Stimulated activated CD4-positive, alpha-beta T cell treated with anti-CD3 and anti-CD28 coated beads, Interleukin-4, amount 100 ng/mL, for 24 hours (primary cell): ENCODE data around the gene PTPRN2.

Experiments
- DNase-seq: peaks from one replicate; pipeline ENCODE4 v3.0.0-alpha.2; 2020

PTPRN2 gene

DNA sequence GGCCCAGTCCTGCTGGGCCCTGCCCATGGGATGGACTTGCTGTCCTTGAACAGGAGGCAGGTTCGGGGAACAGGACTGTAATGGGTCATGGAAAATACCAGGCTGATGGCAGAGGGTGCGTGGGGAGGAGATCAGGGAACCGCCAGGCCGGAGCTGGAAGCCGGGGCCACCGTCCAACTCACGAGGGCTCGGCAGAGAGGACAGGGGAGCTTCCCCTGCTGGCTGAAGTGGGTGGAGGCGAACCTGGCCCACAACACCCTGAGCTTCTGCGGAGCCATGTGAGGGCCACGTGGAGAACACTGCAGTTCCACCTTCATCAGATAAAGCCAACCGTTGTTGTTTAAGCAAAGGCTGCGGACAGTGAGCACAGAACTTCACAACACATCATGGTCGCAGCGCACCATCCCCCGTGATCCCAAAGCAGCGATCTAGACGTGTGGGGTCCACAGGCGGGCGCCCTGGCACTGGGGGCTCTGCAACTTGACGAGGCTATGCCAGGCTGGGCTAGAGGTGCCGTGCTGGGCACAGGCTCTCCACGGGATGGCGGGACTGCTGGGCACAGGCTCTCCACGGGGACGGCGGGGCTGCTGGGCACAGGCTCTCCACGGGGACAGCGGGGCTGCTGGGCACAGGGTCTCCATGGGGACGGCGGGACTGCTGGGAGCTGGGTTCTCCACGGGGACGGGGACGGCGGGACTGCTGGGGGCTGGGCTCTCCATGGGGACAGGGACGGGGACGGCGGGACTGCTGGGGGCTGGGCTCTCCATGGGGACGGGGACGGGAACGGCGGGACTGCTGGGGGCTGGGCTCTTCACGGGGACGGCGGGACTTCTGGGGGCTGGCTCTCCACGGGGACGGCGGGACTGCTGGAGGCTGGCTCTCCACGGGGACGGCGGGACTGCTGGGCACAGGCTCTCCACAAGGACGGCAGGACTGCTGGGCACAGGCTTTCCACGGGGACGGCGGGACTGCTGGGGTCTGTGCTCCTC is 777.5 kb downstream of the PTPRN2 start:
- no peak for DNase-seq

DNA sequence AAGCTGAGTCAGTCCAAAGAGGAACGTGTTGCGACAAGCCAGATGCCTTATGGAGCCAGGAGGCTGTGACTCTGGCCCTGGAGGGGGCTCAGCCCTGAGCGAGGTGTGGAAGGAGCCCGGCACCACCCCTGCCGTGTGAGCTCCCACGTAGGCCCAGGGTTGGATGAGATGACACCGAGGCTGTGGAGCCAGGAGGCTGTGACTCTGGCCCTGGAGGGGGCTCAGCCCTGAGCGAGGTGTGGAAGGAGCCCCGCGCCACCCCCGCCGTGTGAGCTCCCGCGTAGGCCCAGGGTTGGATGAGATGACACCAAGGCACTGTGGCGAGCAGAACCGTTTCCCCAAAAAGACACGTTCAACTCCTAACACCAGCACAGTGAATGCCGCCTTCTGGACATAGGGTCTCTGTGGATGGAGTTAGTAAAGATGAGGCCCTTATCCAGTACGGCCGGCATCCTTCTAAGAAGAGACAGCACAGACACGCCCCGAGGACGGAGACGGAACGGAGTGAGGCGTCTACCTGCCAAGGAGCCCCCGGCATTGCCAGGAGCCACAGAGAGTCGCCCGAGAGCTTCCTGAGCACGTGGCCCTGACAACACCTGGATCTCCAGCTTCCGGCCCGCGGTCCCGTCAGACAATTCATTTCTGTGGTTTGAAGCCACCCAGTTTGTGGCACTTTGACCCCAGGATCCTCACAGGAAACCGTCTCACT is 778.3 kb downstream of the PTPRN2 start:
- DNase-seq, result no peak

DNA sequence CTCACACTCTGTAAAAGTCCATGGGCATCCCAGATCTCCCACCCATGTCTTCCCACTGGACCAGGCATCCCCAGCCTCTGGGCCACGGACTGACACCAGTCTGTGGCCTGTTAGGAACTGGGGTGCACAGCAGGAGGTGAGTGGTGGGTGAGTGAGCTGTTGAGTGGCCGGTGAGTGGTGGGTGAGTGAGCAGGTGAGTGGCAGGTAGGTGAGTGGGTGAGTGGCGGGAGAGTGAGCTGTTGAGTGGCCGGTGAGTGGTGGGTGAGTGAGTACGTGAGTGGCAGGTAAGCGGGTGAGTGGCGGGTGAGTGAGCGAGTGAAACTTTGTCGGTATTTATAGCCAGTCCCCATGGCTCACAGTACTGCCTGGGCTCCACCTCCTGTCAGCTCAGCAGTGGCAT is 779.6 kb downstream of the PTPRN2 start:
- DNase-seq, result no peak

DNA sequence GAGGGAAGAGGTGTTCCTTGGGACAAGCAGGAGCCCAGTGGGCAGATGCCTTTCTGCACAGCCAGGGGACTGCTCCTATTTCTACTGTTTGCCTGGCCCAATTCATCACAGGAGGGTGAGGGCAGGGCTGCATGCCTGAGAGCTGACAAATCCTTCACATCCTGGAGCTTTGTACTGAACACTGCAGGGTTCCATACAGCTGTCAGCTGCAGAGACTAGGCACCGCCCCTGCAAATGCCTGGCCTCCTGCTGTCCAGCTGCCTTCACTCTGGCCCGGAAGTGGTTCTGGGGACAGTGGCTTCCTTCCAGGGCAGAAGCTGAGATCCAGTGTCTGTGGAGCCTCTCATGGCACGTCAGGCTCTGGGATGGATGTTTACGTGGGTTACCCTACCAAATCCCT is 780.1 kb downstream of the PTPRN2 start:
- DNase-seq, result no peak

DNA sequence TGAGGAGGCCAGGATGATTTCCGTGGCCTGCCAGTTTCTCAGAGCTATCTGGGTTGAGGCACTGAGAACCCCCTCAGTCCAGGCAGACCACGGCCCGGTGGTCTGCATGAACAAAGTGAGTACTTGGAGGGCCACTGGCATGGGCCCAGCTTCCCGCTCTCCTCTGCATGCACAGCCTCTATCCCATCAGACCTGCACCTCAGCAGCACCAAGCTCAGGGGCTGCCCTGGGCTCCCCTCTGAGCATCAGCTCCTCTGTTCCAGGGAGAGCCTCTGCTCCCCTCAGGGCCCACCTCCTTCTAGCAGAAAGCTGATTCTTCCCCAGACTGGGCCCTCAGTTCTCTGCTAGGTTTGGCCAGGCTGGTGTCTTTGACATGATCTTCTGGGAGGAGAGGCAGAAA is 780.9 kb downstream of the PTPRN2 start:
- no peak for DNase-seq

DNA sequence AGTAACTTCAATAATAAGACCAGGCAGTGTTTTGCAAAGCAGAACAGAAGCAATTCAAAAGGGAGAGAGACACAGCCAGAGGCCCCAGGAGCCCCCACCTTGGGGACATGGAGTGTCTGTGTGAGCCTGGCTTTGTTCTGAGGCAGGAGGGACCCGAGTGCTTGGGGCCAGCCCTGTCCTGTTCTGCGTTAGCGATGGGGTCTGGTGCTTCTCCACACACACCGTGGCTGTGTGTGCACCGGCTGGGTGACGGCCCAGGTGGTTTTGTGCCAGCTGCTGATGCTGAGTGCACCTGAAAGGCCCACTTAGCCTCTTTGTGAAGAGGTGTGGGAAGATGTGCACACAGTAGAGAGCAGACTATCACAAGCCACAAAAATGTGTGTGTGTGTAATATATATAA is 781.9 kb downstream of the PTPRN2 start:
- no peak for DNase-seq

DNA sequence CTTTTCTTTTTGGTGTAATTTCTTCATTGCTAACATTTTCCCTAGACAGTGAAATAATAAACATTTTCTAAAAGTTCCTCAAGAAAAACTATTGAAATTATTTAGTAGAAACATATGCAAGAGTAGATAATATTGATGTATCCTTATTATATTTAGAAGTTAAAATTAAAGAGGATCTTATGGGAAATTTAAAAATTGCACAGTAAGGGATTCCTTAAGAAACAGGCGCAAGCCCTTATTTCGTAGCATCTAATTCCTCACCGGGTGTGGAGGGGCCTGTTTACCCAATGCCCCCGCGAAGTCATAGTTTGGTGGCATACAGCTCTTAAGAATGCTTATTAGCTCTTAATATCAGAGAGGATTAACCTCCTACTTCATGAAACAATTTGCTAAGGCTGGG is 783.7 kb downstream of the PTPRN2 start:
- no peak for DNase-seq

DNA sequence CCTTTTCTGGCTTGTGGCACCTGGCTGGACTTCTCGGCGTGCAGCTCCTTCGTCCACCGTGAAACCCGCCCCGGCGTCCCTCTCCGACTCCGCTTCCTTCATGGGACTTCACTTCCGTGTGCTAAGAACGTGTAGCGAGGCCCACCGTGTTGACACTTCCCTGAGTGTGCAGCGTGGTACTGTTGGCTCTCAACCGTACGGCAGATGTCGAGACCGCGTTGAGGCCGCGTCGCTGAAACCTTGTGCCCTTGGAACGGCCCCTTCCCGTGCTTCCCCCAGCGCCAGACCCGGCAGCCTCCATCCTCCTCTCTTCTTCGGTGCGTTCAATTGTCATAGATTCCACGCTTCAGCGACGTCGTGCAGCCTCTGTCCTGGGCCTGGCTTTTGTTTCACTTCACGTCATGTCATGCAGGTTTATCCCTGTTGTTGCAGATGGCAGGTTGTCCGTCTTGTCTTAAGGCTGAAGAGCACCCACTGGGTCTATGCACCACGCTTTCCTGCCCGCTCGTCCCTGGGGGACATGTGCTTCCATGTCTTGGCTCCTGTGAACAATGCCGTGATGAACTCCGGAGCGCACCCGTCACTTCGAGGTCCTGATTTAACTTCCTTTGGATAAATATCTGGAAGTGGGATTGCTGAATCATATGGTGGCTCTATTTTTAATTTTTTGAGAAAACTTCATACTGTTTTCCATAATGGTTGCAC is 785.5 kb downstream of the PTPRN2 start:
- DNase-seq, result no peak

DNA sequence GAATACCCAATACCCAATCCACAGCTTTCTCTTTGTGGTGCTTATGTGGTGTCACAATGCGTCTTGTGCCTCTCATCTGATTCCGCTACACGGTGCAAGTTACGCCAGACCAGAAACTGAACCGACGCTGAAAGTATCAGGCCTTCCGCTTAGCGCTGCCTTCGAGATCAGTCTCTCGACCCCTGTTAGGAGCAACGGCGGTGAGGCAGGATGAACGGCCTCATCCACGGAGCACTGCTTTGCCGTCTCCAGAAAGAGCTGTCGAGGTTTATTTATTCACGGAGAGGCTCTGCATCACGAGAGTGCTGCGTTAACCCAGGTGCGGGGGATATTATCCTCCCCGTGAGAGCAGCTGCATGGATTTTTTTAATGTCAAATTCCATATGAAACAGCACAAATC is 786.5 kb downstream of the PTPRN2 start:
- DNase-seq, result no peak

DNA sequence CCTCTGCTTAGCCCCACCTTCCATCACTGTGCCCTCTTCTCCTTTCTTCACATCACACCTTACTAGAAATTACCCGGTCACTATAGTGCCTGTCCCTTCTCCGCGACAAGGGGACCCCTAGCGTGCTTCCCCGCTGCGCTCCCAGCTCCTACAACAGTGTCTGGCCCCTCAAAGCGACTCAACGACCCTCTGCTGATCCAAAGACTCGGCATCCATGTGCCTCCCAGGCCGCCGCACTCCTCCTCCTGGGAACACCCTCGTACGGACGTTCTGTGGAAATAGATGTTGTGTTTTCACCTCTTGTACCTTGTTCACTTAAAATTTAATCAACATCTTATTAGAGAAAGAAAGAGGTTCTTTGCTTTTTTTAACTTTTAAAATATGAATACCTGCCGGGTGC is 787.3 kb downstream of the PTPRN2 start:
- no peak for DNase-seq

DNA sequence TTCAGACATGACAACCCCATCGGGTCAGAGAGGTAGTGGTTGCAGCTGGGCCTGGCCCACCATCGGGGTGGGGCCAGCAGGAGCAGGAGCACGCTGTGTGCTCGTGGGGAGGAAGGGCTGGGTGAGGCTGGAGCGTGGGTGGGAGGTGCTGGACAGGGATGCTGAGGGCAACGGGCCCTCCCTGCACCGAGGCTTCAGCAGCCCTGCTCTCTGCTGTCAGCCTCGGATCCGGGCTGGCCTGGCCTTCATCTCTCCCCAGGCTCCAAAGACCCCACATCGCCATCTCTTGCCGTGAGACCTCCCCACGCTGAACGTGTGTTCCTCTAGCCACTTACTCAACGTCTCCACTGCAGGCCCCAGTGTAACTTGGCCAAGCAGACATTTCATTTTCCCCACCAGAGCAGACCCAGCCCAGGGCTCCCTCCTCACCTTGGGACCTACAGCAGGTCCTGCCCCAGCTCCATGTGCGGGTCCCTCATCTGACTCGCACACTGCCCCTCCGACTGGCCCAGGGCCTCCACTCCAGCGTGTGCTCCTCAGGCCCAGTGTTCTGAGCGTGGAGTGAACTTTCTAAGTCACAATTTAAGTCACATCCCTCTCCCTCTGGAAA is 788.4 kb downstream of the PTPRN2 start:
- DNase-seq, result no peak

DNA sequence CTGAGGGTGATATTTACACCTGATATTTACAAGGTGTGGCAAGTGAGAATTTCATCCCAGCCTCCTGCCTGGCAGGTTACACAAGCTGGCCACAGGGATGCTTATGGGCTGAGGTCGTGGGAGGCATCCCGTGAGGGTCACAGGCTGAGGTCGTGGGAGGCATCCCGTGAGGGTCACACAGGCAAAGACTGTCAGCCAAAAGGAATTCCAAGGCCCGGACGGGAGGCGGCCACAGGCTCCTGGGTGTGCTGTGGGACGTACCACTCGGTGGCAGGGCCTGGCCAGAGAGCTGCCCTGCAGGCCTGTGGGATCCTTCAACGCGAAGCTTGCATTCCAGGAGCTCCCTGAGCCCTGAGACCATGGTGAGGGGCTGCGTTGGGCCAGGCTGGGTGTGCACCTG is 790.3 kb downstream of the PTPRN2 start:
- no peak for DNase-seq

DNA sequence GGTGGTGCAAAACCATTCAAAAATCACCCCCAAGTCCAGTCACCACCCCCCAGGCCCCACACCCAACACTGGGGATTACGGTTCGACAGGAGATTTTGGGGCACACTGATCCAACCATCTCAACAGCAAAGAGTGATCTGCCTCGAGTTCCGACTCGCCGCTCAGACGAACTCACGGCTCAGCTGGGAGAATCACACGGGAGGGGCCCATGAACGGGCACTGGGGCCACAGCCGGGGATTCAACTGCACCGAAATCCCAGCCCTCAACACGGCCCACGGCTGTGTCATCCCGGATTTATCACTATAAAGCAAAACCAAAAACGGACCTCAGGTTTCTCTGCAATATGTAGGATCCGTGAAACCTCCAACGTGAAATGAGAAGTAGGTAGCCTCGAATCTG is 790.8 kb downstream of the PTPRN2 start:
- DNase-seq, result no peak

DNA sequence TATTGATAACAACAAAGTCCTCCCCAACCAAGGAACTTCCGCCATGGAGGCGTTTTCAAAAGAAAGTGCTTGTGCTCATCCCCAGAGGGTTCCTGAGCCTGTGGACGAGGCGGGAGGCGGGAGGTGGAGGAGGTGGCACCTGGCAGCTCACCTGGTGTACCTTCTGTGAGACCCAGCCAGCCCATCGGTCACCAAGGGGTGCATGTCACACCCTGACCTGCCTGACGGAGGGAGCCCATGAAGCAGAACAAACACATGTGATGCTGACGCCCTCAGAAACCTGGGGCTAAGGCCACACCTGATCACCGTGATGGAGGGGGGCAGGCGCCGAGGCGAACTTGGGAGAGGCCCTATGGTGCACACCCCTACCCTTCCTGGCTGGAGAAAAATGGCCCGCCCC is 792.0 kb downstream of the PTPRN2 start:
- no peak for DNase-seq

DNA sequence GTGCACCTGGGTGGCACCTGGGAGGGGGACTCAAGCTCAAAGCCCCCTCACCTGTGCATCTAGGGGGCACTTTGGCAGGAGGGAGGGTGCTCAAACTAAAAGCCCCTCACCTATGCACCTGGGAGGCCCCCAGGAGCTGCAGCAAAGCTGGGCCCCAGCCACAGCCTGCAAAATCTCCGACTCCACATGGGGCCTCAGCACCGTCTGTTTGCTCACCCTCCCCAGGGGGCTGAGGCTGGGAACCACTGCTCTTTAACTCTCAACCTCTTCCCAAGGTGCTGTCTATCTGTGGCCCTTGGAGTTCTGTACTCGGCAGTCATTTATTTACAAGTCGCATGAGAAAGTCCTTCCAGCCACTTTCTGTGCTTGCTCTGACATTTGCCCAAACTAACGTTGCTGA is 792.4 kb downstream of the PTPRN2 start:
- no peak for DNase-seq

DNA sequence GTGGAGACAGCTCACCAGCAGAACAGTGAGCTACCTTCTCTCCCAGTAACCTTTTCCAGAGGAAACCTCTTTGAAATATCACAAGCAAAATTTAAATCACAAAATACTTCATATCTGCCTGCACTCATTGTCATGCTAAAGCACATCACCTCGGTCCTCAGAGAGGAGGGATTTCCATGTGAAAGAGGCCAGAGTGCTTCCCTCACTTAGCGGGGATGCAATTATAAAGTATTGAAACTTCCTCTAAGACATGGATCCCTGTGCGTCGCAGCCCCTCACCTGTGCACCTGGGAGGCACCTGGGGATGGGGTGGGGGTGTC is 792.9 kb downstream of the PTPRN2 start:
- DNase-seq, result no peak

DNA sequence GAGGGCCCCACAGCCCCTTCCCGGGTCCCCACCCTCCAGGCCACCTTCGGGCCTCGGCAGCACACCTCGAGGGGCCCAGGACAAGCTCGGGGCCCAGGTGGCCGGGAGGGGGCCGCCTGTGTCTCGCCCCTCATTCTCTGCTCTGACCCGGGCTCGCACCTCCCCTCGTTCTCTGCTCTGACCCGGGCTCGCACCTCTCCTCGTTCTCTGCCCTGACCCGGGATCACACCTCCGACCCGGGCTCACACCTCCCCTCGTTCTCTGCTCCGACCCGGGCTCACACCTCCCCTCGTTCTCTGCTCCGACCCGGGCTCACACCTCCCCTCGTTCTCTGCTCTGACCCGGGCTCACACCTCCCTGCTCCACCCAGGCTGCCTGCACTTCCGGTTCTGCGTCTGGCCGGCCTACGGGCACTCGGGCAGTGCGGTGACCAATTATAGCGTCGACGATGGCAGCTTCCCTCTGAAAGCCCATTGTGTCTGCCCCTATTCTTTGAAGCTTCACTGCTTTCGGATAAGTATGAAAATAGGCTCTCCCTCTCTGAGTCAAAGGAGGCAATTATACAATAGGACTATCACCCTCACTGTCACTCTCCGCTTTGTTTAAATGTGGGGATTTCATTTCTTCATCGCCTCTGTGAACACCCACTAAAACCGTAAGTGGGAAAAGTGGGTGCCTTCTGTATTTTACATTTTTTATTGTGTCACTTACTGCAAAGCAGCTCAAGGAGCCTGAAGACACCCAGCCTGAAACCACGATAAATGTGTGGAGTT is 793.5 kb downstream of the PTPRN2 start:
- no peak for DNase-seq

DNA sequence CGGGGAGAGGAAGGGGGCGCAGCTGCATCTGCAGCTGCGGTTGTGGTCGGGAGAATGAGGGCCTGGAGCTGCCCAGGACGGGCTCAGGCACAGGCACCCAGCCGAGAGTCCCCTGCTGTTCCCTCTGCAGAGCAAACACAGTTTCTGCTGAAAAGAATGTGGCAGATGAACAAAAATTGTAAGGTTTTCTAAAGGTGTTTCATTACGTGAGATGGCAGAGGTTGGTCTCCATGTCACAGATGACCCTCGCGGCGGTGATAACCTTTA is 794.6 kb downstream of the PTPRN2 start:
- no peak for DNase-seq

DNA sequence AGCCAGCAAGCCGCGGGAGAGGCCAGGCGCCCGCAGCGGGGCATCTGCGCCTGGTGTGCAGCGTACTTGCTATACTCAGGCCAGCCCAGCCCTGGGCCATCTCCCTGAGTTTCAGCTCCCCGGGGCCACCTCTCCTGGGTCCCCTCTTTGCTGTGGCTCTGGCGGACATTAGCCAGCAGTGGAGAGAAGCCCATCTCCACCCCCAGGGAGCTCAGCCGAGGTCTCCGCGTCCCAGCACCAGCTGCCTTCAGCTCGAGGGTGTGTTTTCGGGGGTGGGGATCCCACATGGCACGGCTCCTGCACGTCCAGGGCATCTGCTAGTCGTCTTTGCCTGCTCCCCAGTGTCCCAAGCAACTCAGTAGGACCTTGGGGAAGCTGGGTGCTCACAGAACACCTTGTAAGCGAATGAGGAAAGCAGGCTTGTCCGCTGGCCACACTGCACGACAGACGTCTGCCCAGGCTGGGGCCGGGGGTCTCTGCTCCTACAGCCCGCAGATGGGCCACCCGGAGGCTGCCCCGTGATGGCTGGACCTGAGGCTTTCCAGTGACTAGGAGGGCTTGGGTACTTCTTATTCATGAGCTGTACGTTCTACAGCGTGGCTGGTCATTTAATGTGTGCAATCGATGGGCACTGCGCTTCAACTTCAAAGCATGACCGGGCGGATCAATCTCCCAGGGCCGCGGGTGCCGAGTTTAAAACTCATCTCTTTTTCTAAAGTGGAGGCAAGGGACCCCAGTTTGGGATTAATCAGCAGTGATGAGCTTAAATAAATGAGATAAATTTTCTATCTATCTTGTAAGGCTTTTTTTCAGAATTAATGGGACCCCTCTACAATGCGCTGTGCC is 795.2 kb downstream of the PTPRN2 start:
- DNase-seq, result no peak

DNA sequence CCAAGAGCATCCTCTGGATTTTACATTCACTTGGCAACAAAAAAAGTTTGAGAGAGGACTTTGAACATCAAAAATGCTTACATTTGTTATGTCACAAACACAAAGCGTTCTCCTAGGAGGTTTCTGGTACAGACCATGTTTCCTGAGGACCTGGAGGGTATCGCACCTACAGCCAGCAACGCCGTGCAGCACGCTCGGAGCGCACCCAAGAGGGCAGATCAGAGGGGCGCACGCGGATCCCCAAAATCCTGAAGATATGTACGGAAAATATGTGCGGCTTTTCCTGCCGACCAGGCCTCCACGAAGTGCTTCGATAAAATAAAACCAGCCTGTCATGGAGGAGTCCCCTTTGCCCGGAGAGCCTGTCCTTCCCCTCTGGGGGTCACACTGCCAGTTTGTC is 796.0 kb downstream of the PTPRN2 start:
- DNase-seq, result no peak

DNA sequence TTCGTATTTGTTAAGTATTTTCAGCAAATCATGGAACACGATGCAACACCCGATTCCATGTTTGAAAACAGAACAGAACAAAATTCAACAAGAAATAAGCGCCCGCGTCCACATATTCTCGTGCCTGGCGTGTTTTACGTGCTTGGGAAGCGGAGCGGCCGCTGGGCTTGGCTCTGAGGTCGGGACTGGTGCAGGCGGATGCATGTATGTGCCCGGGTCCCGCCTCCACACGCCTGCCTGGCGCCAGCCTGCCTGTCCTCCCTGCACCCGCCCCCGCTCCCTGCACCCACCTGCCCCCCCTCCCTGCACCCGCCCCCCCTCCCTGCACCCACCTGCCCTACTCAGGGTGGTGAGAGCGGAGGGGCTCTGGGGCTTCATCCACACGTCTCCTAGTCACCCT is 796.4 kb downstream of the PTPRN2 start:
- no peak for DNase-seq

DNA sequence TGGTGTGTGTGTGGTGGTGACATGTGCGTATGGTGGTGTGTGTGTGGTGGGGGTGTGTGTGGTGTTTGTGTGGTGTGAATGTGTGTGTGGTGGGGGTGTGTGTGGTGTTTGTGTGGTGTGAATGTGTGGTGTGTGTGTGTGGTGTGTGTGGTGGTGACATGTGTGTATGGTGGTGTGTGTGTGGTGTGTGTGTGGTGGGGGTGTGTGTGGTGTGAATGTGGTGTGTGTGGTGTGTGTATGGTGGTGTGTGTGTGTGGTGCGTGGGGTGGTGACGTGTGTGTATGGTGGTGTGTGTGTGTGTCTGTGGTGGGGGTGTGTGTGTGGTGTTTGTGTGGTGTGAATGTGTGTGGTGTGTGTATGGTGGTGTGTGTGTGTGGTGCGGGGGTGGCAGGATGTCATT is 797.7 kb downstream of the PTPRN2 start:
- no peak for DNase-seq
